ENCODE data around the gene DNAJA3. TPM values are rescaled to one million over a fixed set of nuclear protein-coding genes. Genes with fewer than 3 reads are reported as not detected.

The DNAJA3 gene
- total RNA-seq, 1 donor from 2014 or later = 40.7 TPM

DNA sequence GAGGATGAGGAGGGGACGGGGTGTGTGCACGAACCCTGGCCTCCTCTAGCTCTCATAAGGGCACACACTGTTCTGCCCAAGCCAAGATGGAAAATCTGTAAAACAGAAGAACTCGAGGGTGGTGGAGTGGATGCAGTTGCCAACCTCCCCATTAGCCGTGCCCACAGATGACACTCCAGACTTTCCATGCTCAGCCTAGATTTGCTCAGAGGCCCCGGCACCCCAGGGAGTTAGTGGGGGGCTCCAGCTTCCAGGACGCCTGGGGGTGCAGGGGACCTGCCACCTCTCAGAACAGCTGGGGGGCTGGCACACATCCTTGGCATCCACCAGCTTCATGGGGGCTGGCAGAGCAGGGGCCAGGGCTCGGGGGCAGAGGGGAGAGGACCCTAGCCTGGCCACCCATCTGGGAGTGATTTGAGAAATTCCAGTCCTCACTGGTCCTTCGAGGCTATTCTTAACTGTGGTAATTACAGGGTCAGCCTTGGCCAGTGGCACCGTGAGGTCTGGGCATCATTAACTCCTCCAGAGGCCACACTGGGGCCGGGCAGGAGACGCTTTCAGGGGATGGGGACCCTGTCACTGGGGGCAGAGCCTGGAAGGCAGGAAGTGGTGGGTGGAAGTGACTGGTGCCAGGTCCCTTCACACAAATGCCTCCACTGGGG, 39.7 kb upstream of the DNAJA3 start:
- H3K27ac ChIP-seq = peak overlapping the region; percentile 94 to 99
- peaks cover 32 to 36% of the 10 kb centered on the region in 2 donors for H3K36me3 ChIP-seq
- TF ChIP-seq, protein P1, sequence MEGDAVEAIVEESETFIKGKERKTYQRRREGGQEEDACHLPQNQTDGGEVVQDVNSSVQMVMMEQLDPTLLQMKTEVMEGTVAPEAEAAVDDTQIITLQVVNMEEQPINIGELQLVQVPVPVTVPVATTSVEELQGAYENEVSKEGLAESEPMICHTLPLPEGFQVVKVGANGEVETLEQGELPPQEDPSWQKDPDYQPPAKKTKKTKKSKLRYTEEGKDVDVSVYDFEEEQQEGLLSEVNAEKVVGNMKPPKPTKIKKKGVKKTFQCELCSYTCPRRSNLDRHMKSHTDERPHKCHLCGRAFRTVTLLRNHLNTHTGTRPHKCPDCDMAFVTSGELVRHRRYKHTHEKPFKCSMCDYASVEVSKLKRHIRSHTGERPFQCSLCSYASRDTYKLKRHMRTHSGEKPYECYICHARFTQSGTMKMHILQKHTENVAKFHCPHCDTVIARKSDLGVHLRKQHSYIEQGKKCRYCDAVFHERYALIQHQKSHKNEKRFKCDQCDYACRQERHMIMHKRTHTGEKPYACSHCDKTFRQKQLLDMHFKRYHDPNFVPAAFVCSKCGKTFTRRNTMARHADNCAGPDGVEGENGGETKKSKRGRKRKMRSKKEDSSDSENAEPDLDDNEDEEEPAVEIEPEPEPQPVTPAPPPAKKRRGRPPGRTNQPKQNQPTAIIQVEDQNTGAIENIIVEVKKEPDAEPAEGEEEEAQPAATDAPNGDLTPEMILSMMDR (IDR thresholded peaks at IDR 0.05) = no peak
- H3K4me3 ChIP-seq = no peak overlapping the region
- DNase-seq (ENCODE audit: low spot score in 2 of 2) = peak in 1 of 2 donors; percentile 74
- peaks cover 57 to 82% of the 10 kb centered on the region in 2 donors for H3K4me1 ChIP-seq
- no peaks in the 10 kb centered on the region for H3K9me3 ChIP-seq
- intact Hi-C loops (cut with DNase I) = loop anchor here (1.0 to 5.0 kb wide), 2 partner anchors 10 to 34 kb away; partner anchors contain the start of gene PAM16
- no peaks in the 10 kb centered on the region for H3K27me3 ChIP-seq

DNA sequence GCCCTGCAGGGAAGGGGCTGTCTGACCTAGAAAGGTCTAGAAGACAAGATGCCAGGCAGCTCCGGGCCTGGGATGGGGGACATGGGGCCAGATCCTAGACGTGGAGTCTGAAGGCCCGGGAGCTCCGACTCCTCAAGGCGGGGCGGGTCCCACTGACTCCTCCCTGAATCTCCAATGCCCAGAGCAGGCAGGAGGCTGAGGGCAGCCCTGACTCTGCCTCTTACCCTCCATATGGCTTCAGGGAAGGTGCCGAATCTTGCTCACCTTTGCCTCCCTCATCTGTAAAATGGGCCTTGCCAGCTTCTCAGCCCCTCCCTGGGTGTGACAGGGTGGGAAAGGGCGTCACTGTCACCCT, 39.2 kb upstream of the DNAJA3 start:
- H3K4me1 ChIP-seq = peaks cover 52 to 77% of the 10 kb centered on the region in 2 donors
- no peak overlapping the region for H3K4me3 ChIP-seq
- DNase-seq (ENCODE audit: low spot score in 2 of 2) = peak in 1 of 2 donors; percentile 82
- peaks cover 27 to 31% of the 10 kb centered on the region in 2 donors for H3K36me3 ChIP-seq
- TF ChIP-seq, protein P1 (IDR thresholded peaks at IDR 0.05) = no peak
- H3K9me3 ChIP-seq = no peaks in the 10 kb centered on the region
- H3K27ac ChIP-seq = peak overlapping the region; percentile 94 to 99
- intact Hi-C loops (cut with DNase I) = loop anchor here (1.0 to 5.0 kb wide), 2 partner anchors 10 to 34 kb away; partner anchors contain the start of gene PAM16
- no peaks in the 10 kb centered on the region for H3K27me3 ChIP-seq

DNA sequence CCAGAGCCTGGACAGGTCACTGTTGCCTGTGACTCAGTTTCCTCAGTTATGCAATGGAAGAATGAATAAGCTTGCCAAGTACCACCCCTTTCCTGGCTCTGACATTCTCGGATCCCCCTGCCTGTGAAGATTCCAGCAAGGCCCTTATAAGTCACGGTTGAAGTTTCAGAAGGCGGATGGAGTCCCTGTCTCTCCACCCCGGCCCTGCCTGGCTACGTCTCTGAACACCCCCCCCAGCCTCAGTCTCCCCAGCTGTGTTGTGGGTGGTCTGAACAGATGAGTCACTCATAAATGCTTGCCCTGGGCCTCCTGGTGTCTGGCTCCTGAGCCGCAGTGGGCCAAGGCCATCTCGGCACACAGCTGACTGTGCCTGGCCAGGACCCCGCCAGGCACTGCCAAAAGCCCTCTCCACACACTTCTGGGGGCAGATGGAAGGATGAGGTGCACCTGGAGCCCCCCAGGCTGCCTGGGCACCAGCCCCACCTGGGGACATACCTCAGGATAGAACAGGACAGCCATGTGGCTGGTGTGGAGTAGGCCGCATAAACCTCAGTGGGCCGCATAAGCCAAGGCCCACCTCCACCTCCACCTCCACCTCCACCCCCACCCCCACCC, 38.6 kb upstream of the DNAJA3 start:
- DNase-seq (ENCODE audit: low spot score in 2 of 2) = peak in 1 of 2 donors; percentile 66
- no peaks in the 10 kb centered on the region for H3K27me3 ChIP-seq
- H3K27ac ChIP-seq = peak overlapping the region; percentile 94 to 99
- intact Hi-C loops (cut with DNase I) = loop anchor here (1.0 to 5.0 kb wide), 2 partner anchors 11 to 35 kb away; partner anchors contain the start of gene PAM16
- H3K4me1 ChIP-seq = peaks cover 51 to 77% of the 10 kb centered on the region in 2 donors
- H3K36me3 ChIP-seq = peaks cover 20 to 24% of the 10 kb centered on the region in 2 donors
- no peaks in the 10 kb centered on the region for H3K9me3 ChIP-seq
- TF ChIP-seq, protein P1 (IDR thresholded peaks at IDR 0.05) = no peak
- H3K4me3 ChIP-seq = no peak overlapping the region

DNA sequence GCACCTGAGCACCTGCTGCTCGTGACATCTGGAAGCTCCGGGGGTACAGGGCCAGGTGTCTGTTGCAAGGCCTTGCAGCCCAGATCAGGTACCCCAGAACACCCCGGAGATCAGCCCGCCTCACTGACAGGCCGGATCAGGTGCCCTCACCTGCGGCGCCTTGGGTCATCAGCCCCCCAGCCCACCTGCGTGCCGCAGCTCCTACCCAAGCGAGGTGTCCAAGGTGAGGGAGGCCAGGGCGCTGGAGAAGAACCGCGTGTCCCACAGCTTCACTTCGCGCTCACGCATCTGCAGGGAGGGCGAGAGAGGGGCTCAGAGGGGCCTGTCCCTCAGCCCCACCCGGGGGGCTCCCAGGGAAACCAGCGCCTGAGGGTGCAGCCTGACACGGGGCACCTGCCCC, 37.9 kb upstream of the DNAJA3 start:
- H3K36me3 ChIP-seq = peaks cover 13 to 17% of the 10 kb centered on the region in 2 donors
- H3K27me3 ChIP-seq = no peaks in the 10 kb centered on the region
- H3K4me3 ChIP-seq = peak overlapping the region in 1 of 2 donors; percentile 30
- intact Hi-C loops (cut with DNase I) = loop anchor here (1.0 to 5.0 kb wide), 3 partner anchors 16 to 35 kb away; partner anchors contain the start of genes CORO7, PAM16 and VASN
- no peaks in the 10 kb centered on the region for H3K9me3 ChIP-seq
- peaks cover 50 to 77% of the 10 kb centered on the region in 2 donors for H3K4me1 ChIP-seq
- H3K27ac ChIP-seq = peak overlapping the region; percentile 94 to 99
- TF ChIP-seq, protein P1 (IDR thresholded peaks at IDR 0.05) = no peak
- peak in 1 of 2 donors; percentile 65 for DNase-seq (ENCODE audit: low spot score in 2 of 2)

DNA sequence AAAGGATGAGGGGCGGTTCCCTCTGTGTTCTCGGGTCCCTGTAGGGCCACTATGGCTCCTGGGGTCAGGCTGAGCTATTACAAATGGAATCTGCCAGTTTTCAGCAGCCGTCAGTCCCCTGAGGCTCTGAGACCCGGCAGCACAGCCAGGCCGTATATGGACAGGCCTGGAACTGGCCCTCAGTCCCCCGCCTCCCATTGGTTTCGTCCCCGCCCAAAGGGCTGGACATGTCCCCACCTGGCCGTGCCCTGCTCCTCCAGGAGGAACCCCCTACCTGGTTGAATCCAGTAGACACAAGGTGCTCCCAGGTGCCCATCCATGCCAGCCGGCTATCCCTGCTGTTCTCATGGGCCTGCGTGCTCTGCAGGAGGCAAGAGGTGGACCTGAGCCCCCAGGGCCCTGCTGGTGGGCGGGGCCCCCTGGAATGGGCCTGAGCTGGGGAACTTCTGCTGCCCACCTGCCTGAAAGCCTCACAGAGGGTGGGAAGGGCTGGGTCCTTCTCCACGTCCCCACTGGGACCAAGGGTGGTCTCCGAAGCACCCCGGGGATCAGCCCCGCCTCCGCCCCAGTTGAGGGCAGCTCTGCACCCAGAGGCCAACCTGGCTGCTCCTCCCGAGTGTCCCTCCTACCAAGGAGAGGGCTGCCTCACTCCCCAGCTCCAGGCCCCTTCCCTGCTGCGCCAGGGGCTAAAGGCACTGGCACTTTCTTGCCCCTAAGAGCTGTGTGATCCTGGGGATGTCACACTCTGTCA, 37.2 kb upstream of the DNAJA3 start:
- no peaks in the 10 kb centered on the region for H3K27me3 ChIP-seq
- peak overlapping the region; percentile 94 to 99 for H3K27ac ChIP-seq
- DNase-seq (ENCODE audit: low spot score in 2 of 2) = peak; percentile 80 to 94
- H3K36me3 ChIP-seq = peaks cover 6 to 11% of the 10 kb centered on the region in 2 donors
- TF ChIP-seq, protein P1 (IDR thresholded peaks at IDR 0.05) = no peak
- peak overlapping the region in 1 of 2 donors; percentile 30 for H3K4me3 ChIP-seq
- H3K9me3 ChIP-seq = no peaks in the 10 kb centered on the region
- peaks cover 47 to 75% of the 10 kb centered on the region in 2 donors for H3K4me1 ChIP-seq
- intact Hi-C loops (cut with DNase I) = loop anchor here (1.0 to 5.0 kb wide), 3 partner anchors 17 to 36 kb away; partner anchors contain the start of genes CORO7, PAM16 and VASN
